ENCODE data around the gene CHD1L. TPM values are rescaled to one million over a fixed set of nuclear protein-coding genes. Genes with fewer than 3 reads are reported as not detected.
A peak's percentile ranks its signal among the peaks of the same experiment; 100 is the strongest.

Gene CHD1L
- total and polyA plus RNA-seq, 8 donors: 2.9 to 51.2 (median 14.2) TPM

- no peak for TF ChIP-seq CTCF (IDR thresholded peaks at IDR 0.05)
- no peak for TF ChIP-seq POLR2A (IDR thresholded peaks at IDR 0.05)
- no peak for TF ChIP-seq EP300 (IDR thresholded peaks at IDR 0.05)
- TF ChIP-seq POLR2AphosphoS5 (IDR thresholded peaks at IDR 0.05): no peak
- DNase-seq: peak in 1 of 2 donors; percentile 72
- Histone ChIP-seq H3K4me3 (peak overlapping the region; percentile 89 to 99 (median 96)), H3K9me3 (no peaks in the 10 kb centered on the region), H3K4me1 (peaks cover 12 to 66% (median 31%) of the 10 kb centered on the region in 4 donors), H3K27ac (peak overlapping the region; percentile 95 to 98 (median 96)), H3K36me3 (no peaks in the 10 kb centered on the region), H3K27me3 (no peaks in the 10 kb centered on the region)
- intact Hi-C loops (cut with DNase I; ENCODE audit: low total_unique reads): no loop called here
- 0 to 1% (median 0%) methylated on average over 23 to 30 of the region's 30 CpGs for WGBS, 5 donors
These were observed 773 bp downstream of the CHD1L start for GRCh38 chr1:147243228-147243685.

- 6 to 15% (median 10%) methylated on average over 4 of the region's 4 CpGs for WGBS, 5 donors
- Histone ChIP-seq H3K27me3 (no peaks in the 10 kb centered on the region), H3K36me3 (no peaks in the 10 kb centered on the region), H3K9me3 (no peaks in the 10 kb centered on the region), H3K4me3 (peak overlapping the region; percentile 89 to 99 (median 96)), H3K4me1 (peaks cover 12 to 60% (median 28%) of the 10 kb centered on the region in 4 donors), H3K27ac (peak overlapping the region in 3 of 5 donors; percentile 95 to 98 (median 95))
- DNase-seq: no peak
- TF ChIP-seq POLR2AphosphoS5 (IDR thresholded peaks at IDR 0.05) (no peak), POLR2A (IDR thresholded peaks at IDR 0.05) (no peak), CTCF (IDR thresholded peaks at IDR 0.05) (no peak), EP300 (IDR thresholded peaks at IDR 0.05) (no peak)
- intact Hi-C loops (cut with DNase I; ENCODE audit: low total_unique reads): no loop called here
These were observed 1.4 kb downstream of the CHD1L start for GRCh38 chr1:147243841-147244240.

GRCh38 chr1:147245129-147245528 is 2.6 kb downstream of the CHD1L start:
- Histone ChIP-seq H3K36me3 (no peaks in the 10 kb centered on the region), H3K4me1 (peaks cover 12 to 49% (median 27%) of the 10 kb centered on the region in 4 donors), H3K27me3 (no peaks in the 10 kb centered on the region), H3K4me3 (no peak overlapping the region), H3K27ac (no peak overlapping the region), H3K9me3 (no peaks in the 10 kb centered on the region)
- WGBS, 5 donors: 91 to 97% (median 93%) methylated on average over 6 of the region's 6 CpGs
- no peak for DNase-seq
- intact Hi-C loops (cut with DNase I; ENCODE audit: low total_unique reads): no loop called here
- TF ChIP-seq CTCF (IDR thresholded peaks at IDR 0.05) (no peak), POLR2A (IDR thresholded peaks at IDR 0.05) (no peak), POLR2AphosphoS5 (IDR thresholded peaks at IDR 0.05) (no peak), EP300 (IDR thresholded peaks at IDR 0.05) (no peak)

- DNase-seq: no peak
- TF ChIP-seq CTCF (IDR thresholded peaks at IDR 0.05) (no peak), POLR2AphosphoS5 (IDR thresholded peaks at IDR 0.05) (no peak), EP300 (IDR thresholded peaks at IDR 0.05) (no peak), POLR2A (IDR thresholded peaks at IDR 0.05) (no peak)
- Histone ChIP-seq H3K27me3 (no peaks in the 10 kb centered on the region), H3K9me3 (no peaks in the 10 kb centered on the region), H3K4me1 (peaks cover 12 to 49% (median 27%) of the 10 kb centered on the region in 4 donors), H3K36me3 (no peaks in the 10 kb centered on the region), H3K27ac (no peak overlapping the region), H3K4me3 (no peak overlapping the region)
- 37 to 69% (median 52%) methylated on average over 3 of the region's 3 CpGs for WGBS, 5 donors
- intact Hi-C loops (cut with DNase I; ENCODE audit: low total_unique reads): no loop called here
These were observed 3.1 kb downstream of the CHD1L start for GRCh38 chr1:147245586-147246021.

Measured in stomach (tissue), 9 donors.